MM.1S (cell line): ENCODE measurements around the gene PLBD1.

Experiments used
- DNase-seq: peaks from one replicate; pipeline ENCODE4 v3.0.0-alpha.2; 2015
- H2AFZ ChIP-seq: fragments of 300-600 bp; sonication (generic); 2 replicates; pipeline ENCODE4 v1.6.0; 2016; ENCODE audit warnings: antibody characterized with exemption, low read length
- H3F3A ChIP-seq: fragments of 300-600 bp; sonication (generic); 2 replicates; pipeline ENCODE4 v1.6.1; 2016; ENCODE audit warnings: mild to moderate bottlenecking, antibody characterized with exemption, low read length, moderate library complexity, mixed read lengths; ENCODE audit not compliant: insufficient read depth
- H3K27ac ChIP-seq: fragments of 300-600 bp; sonication (generic); 2 replicates; pipeline ENCODE4 v1.5.1; 2016; ENCODE audit warnings: mild to moderate bottlenecking, low read length
- H3K27me3 ChIP-seq: fragments of 300-600 bp; sonication (generic); replicated peaks from 2 replicates; pipeline ENCODE4 v1.6.0; 2016; ENCODE audit warnings: low read length; ENCODE audit not compliant: insufficient read depth
- H3K36me3 ChIP-seq: fragments of 300-600 bp; sonication (generic); replicated peaks from 2 replicates; pipeline ENCODE4 v1.6.1; 2016; ENCODE audit warnings: mild to moderate bottlenecking, low read length, mixed read lengths; ENCODE audit not compliant: insufficient read depth
- H3K4me1 ChIP-seq: fragments of 300-600 bp; sonication (generic); 2 replicates; pipeline ENCODE4 v1.6.1; 2016; ENCODE audit warnings: low read length, mixed read lengths
- H3K4me2 ChIP-seq: fragments of 300-600 bp; sonication (generic); 2 replicates; pipeline ENCODE4 v1.6.0; 2016; ENCODE audit warnings: low read depth, low read length
- H3K4me3 ChIP-seq: fragments of 300-600 bp; sonication (generic); 2 replicates; pipeline ENCODE4 v1.5.1; 2016; ENCODE audit warnings: low read length, mixed read lengths
- H3K79me2 ChIP-seq: fragments of 300-600 bp; sonication (generic); 2 replicates; pipeline ENCODE4 v1.6.1; 2016; ENCODE audit warnings: mixed run types, low read length, mixed read lengths
- H3K9ac ChIP-seq: fragments of 300-600 bp; sonication (generic); 2 replicates; pipeline ENCODE4 v1.6.1; 2016; ENCODE audit warnings: low read length, mixed read lengths
- H3K9me2 ChIP-seq: fragments of 300-600 bp; sonication (generic); replicated peaks from 2 replicates; pipeline ENCODE4 v1.6.1; 2016; ENCODE audit warnings: mild to moderate bottlenecking, low read length, mixed read lengths; ENCODE audit not compliant: insufficient read depth
- H3K9me3 ChIP-seq: fragments of 300-600 bp; sonication (generic); replicated peaks from 2 replicates; pipeline ENCODE4 v1.6.1; 2016; ENCODE audit warnings: mild to moderate bottlenecking, low read length, mixed read lengths; ENCODE audit not compliant: insufficient read depth
- H4K20me1 ChIP-seq: fragments of 300-600 bp; sonication (generic); 2 replicates; pipeline ENCODE4 v1.6.1; 2016; ENCODE audit warnings: mild to moderate bottlenecking, low read length, moderate library complexity, mixed read lengths; ENCODE audit not compliant: insufficient read depth
- EZH2 ChIP-seq: fragments of 300-600 bp; sonication (generic); optimal IDR thresholded peaks from 2 replicates; pipeline ENCODE3; 2017; ENCODE audit warnings: low read depth, mild to moderate bottlenecking, antibody characterized with exemption, low read length, mixed read lengths
- EZH2phosphoT487 ChIP-seq: fragments of 300-600 bp; sonication (generic); IDR thresholded peaks from 2 replicates; pipeline ENCODE4 v1.6.1; 2018; ENCODE audit warnings: antibody characterized with exemption, low read length
- TF ChIP-seq, protein P1 (sequence below): fragments of 300-600 bp; sonication (generic); IDR thresholded peaks from 2 replicates; pipeline ENCODE4 v1.5.1; 2016; ENCODE audit warnings: antibody characterized with exemption, low read length, mixed read lengths

PLBD1 gene

DNA sequence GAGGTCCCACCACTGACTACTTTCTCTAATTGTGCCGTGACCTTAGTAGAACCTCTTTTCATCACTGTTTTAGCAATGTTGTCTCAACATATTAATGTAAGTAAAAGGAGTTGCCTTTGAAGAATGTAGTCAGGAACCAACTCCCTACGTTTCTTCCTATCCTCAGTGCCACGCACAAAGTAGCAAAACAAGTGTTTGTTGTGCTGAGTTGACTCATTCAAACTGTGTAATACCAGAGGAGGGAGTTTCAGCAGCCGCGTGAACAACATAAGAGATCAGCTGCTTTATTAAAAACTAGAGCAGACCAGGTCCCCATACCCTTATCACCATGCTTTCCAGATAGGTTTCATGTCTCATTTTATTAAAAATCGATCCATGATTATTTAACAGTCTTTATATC, 19.1 kb downstream of the PLBD1 start:
- Histone ChIP-seq H3K79me2 (no peaks in the 10 kb centered on the region), H3K9ac (no peak overlapping the region), H3K36me3 (no peaks in the 10 kb centered on the region), H3K4me3 (no peak overlapping the region), H3K27ac (no peak overlapping the region), H3K9me3 (no peaks in the 10 kb centered on the region), H2AFZ (no peak overlapping the region), H3K4me1 (no peaks in the 10 kb centered on the region), H3K27me3 (no peaks in the 10 kb centered on the region), H4K20me1 (no peaks in the 10 kb centered on the region), H3F3A (no peaks in the 10 kb centered on the region), H3K4me2 (no peak overlapping the region), H3K9me2 (no peaks in the 10 kb centered on the region)
- TF ChIP-seq, protein P1, sequence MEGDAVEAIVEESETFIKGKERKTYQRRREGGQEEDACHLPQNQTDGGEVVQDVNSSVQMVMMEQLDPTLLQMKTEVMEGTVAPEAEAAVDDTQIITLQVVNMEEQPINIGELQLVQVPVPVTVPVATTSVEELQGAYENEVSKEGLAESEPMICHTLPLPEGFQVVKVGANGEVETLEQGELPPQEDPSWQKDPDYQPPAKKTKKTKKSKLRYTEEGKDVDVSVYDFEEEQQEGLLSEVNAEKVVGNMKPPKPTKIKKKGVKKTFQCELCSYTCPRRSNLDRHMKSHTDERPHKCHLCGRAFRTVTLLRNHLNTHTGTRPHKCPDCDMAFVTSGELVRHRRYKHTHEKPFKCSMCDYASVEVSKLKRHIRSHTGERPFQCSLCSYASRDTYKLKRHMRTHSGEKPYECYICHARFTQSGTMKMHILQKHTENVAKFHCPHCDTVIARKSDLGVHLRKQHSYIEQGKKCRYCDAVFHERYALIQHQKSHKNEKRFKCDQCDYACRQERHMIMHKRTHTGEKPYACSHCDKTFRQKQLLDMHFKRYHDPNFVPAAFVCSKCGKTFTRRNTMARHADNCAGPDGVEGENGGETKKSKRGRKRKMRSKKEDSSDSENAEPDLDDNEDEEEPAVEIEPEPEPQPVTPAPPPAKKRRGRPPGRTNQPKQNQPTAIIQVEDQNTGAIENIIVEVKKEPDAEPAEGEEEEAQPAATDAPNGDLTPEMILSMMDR, result no peak
- TF ChIP-seq EZH2phosphoT487 (no peak), EZH2 (no peak)
- DNase-seq, result no peak

DNA sequence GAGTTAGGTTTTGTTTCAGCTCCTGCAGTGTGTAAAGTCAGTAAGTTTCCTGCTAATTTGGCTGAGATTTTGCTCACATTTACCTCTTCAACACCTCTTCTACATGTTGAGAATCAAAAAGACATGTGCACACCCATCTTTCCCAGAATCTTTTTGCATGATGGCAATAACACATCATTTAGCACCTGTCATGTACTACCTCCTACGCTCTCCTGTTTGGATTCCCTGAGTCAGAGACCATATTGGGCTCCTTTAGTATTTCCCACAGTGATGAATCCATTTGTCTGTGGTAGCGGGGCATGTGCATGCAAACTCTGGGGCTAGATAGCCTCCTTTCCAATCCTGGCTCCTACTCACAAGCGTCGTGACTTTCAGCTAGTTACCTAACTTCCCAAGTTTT, 20.1 kb downstream of the PLBD1 start:
- H3F3A ChIP-seq, result no peaks in the 10 kb centered on the region
- no peak for DNase-seq
- no peak overlapping the region for H2AFZ ChIP-seq
- TF ChIP-seq EZH2, result no peak
- TF ChIP-seq EZH2phosphoT487, result no peak
- TF ChIP-seq, protein P1, result no peak
- H3K9me2 ChIP-seq, result no peaks in the 10 kb centered on the region
- no peak overlapping the region for H3K4me2 ChIP-seq
- no peak overlapping the region for H3K27ac ChIP-seq
- no peak overlapping the region for H3K4me3 ChIP-seq
- H3K36me3 ChIP-seq, result no peaks in the 10 kb centered on the region
- H3K79me2 ChIP-seq, result no peaks in the 10 kb centered on the region
- no peak overlapping the region for H3K9ac ChIP-seq
- H3K4me1 ChIP-seq, result no peaks in the 10 kb centered on the region
- H4K20me1 ChIP-seq, result no peaks in the 10 kb centered on the region
- no peaks in the 10 kb centered on the region for H3K27me3 ChIP-seq
- H3K9me3 ChIP-seq, result no peaks in the 10 kb centered on the region

DNA sequence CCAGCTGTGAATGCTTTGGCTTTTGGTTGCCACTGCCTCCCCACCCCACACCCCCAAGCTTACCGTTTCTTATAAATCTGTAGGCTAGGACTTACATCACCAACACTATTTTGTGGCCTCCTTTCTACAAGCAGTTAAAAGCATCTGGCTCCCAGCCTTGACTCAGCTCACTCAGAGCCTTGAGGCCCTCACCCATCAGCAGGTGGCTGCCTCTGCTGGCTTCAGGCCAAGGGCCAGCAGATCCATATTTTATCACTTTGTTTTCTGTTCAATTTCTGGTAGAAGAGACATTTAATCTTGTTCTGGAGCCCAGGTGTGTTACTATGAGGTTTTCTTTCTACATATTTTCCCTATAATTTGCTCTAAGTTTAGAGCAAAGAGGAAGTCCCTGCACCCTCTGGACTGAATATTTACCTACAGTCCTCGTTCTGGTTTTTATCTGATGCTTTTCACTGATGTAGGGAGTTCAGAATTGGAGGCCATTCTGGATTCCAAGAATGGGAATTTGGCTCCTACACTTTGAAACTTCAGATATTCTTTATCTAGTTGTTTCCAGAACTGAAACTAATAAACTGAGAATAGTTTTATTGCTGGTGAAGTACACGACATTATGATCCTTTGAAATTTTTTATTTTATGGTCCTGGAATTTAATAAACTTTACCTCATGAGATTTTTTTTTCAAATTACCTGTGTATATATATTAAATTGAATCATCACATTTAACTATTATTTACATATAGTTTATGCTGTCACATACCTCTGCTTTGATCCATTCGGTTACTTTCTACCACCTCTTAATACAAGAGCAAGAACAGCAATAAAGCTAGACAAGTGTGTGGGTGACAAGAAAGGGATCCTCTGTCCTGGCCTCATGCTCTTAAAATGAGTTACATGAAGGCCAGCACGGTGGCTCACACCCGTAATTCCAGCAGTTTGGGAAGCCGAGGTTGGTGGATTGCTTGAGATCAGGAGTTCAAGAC, 22.2 kb downstream of the PLBD1 start:
- Histone ChIP-seq H3F3A (no peaks in the 10 kb centered on the region), H3K4me2 (no peak overlapping the region), H4K20me1 (no peaks in the 10 kb centered on the region), H3K36me3 (no peaks in the 10 kb centered on the region), H3K9me2 (no peaks in the 10 kb centered on the region), H2AFZ (no peak overlapping the region), H3K27me3 (no peaks in the 10 kb centered on the region), H3K27ac (no peak overlapping the region), H3K9ac (no peak overlapping the region), H3K79me2 (no peaks in the 10 kb centered on the region), H3K4me1 (no peaks in the 10 kb centered on the region), H3K9me3 (no peaks in the 10 kb centered on the region), H3K4me3 (no peak overlapping the region)
- TF ChIP-seq EZH2, result no peak
- TF ChIP-seq EZH2phosphoT487, result no peak
- TF ChIP-seq, protein P1, result no peak
- no peak for DNase-seq
